Liver (tissue), 3 donors: ENCODE measurements around the gene RPP14.

Source experiments
- CTCF ChIP-seq: fragments of 150-350 bp; IDR thresholded peaks from 2 replicates; pipeline ENCODE4 v1.5.1; 2017; ENCODE audit warnings: improper control_type of control experiment, low read depth, low read length; ENCODE audit not compliant: missing input control
- SP1 ChIP-seq: IDR thresholded peaks from 2 replicates; pipeline ENCODE4 v1.6.1; 2018; ENCODE audit warnings: antibody characterized with exemption, mild to moderate bottlenecking
- TAF1 ChIP-seq: conservative IDR thresholded peaks from 2 replicates; pipeline ENCODE4 v1.6.1; 2016; ENCODE audit warnings: antibody characterized with exemption, mild to moderate bottlenecking
- donor health status: healthy.
- donor health status: healthy.

GRCh38 chr3:58298190-58298589 lies 7.9 kb upstream of the RPP14 start:
- TF ChIP-seq TAF1: no peak
- TF ChIP-seq CTCF: no peak
- TF ChIP-seq SP1: no peak
